LoVo (cell line): Measurements from ENCODE around the gene PPP2R5C.
A peak's percentile ranks its signal among the peaks of the same experiment; 100 is the strongest.

ENCODE experiments used
- DNase-seq: peaks from one replicate; pipeline ENCODE4 v3.0.0-alpha.2; 2016; ENCODE audit warnings: low spot score

The PPP2R5C gene

DNA sequence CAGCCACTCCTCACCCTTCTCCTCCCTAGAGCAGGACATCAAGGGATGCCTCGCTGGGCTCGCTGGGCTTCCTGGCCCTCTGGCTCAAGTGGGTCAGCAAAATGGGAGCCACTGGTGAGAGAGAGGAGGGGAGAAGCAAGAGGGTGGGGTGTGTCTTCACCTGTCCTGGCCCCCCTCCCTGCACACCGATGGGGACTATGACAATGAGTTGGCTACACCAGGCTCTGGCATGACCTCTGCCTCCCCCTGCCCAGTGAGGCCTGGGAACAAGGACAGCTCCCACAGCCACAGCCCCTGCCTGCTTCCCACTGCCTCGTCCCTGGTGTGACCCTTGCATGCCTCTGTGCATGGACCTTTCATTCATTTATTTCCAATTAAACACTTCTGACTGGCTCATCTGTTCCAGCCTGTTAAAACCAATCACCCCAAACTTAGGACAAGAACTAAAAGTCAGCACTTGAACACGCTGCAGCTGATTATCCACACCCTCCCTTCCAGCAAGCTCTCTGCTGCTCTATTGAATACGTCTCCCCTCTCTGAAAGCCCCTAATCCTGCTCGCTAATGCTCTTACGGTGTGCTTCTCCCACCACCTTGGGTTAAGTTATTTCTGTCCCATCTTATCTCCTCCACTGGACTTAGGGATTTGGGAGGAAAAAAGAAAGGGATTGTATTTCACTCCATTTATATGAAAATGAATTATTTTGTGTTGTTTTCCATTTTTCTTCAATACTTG is 5.8 kb upstream of the PPP2R5C start:
- no peak for DNase-seq

DNA sequence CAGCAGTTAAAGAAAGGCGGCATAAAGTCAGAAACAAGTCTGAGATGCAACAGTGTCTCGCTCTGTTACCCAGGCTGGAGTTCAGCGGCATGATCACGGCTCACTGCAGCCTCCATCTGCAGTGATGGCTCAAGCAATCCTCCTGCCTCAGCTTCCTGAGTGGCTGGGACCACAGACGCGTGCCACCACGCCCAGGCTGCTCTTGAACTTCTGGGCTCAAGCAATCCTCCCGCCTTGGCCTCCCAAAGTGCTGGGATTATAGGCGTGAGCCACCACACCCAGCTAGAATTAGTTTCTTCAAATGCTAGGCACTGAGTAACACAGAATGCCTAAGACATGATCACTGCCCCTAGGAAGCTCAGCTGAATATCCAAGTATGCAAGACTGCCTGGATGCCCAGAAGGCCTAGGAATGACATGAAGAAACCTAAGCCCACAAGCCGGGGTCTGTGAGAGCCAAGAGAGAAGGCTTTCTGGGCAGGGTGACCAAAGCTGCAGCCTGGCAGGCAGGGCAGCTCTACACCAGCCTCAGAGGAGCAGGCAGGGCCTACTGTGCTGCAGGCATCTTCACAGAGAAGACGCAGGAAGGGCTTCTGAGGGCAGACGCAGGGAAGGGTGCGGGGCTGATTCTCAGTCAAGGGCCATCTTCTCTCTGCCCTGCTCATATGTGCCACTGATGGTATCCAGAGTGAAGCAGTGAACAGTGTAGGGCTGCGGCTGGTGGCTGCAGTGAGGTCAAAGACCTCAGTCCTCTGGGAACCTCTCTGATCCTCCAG is 4.3 kb upstream of the PPP2R5C start:
- no peak for DNase-seq

DNA sequence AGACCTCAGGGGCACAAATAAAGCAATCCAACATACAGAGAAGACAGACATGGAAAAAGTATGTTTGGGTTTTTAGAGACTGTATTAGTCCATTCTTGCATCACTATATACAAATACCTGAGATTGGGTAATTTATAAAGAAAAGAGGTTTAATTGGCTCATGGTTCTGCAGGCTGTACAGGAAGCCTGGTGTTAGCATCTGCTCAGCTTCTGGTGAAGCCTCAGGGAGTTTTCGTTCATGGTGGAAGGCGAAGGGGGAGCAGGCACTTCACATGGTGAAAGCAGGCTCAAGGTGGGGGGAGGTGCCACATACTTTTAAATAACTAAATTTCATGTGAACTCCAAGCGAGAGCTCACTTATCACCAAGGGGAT is 3.7 kb upstream of the PPP2R5C start:
- no peak for DNase-seq

DNA sequence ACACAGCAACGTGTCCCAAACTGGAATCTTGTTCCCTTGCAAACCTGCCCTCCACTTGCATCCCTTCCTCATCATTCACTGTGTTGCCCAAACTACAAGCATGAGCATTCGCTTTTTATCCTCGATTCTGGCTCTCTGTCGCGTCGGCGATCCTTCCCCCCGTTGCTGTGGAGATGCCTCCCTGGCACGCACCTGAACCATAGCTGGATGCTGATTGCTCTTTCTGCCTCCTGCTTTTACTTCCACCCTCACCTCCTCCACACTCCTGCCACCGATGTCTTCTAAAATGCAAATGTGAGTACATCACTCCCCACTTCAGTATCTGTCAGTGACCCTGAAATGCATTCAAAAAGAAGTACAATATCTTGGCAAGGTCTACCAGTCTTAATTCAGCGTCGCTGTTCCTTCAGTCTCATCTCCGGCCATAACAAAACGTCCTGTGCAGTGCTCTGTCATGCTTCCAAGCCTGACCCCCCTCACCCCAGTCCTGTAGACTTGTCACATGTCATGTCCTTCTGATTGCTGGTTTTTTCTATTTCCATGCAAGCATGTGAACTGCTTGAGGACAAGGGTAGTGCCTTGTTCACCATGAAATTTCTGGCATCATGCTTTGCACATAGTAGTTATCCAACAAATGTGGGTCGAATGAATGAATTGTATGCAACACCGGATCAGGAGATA is 2.5 kb upstream of the PPP2R5C start:
- DNase-seq, result no peak

DNA sequence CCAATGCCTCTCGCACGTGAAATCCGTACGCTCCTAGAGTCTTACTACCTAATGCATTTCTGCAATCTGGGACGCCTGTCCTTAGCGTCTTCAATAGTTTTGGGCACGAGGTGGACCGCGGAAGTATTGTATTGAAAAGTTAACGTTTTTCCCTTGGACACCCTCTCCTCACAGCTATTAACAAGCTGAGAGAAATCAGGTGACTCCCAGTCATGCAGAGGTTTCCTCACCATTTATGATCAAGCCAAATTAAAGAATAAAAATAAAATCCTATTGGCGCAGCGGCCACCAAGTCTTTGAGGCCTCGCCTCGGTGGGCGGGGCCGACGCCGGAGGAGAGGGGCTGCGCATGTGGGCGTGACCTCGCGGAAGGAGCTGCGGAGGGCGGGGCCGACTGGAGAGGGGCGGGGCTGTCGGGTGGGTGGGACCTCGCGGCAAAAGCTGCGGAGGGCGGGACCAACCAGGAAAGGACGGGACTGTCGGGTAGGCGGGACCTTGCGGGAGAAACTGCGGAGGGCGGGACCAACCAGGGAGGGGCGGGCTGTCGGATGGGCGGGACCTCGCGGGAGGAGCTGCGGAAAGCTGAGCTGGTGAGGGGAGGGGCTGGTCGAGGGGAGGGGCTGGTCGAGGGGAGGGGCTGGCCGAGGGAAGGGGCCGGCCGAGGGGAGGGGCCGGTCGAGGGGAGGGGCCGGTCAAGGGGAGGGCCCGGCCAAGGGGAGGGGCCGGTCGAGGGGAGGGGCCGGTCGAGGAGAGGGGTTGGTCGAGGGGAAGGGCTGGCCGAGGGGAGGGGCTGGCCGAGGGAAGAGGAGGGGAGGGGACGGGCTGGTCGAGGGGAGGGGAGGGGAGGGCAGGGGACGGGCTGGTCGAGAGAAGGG is 1.1 kb upstream of the PPP2R5C start:
- DNase-seq, result peak; percentile 96

DNA sequence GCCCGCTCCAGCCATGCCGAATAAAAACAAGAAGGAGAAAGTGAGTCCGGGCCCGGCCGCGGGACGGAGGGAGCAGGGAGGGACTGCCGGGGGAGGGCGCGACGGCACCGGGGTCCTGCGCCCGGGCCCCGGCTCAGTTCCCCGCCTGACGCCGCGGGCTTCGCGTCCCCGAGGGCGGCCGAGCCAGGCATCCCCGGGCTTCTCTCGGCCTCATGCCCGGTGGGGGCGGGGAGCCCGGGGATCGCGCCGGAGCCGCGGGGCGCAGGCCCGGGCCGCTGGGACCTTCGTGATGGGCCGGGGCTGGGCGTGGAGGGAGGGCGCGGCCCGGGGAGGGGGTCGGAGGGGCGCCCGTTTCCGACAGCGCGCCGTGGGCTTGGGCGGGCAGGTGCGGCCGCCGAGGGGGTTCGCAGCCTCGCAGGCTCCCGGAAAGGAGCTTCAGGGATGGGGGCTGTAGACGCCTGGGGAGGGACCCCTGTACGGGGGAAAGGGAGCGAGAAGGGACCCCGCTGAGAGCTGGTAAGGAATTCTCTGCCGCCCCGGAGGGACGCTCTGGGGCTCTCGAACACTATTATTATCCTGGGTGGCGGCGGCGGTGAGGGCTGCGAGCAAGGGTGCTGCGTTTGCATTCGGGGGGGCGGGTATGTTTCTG is 496 bp downstream of the PPP2R5C start:
- peak; percentile 6 for DNase-seq

DNA sequence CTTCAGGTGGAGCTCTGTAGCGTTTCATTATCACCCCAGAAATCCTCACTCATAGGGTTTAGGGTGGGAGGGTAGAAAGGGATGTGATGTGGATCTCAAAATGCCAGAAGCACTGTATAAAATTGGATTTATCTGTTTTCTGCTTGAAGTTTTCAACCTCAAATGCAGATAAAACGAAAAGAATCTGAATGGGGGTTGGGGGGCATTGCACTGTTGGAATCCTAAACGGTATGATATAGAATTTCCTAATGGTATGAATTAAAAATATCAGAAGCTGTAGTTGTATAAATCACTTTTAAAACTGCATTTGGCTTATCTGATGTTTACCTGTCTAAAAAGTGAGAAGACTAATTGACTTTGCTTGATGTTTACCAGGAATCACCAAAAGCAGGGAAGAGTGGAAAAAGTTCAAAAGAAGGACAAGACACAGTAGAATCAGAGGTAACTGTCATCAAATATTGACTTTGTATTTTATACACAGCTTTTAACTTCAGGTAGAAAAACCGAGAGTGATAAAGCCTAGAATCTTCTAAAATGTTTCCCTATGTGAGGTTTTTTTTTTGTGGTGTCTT is 1.1 kb downstream of the PPP2R5C start:
- DNase-seq, result no peak

DNA sequence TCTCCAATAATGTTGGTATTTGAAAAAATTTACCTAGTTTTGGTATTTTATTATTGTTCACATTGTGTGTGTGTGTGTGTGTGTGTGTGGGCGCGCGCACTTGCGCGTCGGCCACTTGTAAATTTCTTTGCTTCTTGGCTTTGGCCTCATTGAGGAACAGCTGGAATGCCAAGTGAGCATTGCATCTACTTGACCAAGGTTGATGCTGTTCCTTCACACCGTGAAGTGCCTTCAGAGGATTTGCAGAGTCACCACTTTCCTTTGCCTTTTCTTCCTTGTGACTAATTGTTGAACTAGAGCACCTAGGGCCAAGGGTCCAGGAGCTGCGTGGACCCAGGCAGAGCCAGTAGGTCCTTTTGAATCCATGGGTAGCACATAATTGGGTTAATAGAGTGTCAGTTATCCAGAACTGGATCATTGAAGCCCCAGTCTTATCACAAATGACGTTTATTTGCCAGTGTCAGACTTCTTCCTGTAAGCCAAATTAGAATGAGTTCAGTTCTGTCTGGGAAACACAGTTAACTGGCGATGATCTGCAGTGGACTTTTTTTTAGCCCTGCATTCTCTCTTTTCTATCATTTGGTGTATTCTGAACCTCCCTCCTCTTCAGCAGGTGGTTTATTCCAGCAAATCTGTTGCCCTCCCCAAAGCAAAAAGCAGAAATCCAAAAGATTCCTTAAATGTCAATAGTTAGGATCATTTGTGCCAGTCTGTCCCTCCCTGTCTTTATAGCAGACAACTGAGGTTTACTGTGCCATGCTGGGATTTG is 2.6 kb downstream of the PPP2R5C start:
- DNase-seq, result no peak

DNA sequence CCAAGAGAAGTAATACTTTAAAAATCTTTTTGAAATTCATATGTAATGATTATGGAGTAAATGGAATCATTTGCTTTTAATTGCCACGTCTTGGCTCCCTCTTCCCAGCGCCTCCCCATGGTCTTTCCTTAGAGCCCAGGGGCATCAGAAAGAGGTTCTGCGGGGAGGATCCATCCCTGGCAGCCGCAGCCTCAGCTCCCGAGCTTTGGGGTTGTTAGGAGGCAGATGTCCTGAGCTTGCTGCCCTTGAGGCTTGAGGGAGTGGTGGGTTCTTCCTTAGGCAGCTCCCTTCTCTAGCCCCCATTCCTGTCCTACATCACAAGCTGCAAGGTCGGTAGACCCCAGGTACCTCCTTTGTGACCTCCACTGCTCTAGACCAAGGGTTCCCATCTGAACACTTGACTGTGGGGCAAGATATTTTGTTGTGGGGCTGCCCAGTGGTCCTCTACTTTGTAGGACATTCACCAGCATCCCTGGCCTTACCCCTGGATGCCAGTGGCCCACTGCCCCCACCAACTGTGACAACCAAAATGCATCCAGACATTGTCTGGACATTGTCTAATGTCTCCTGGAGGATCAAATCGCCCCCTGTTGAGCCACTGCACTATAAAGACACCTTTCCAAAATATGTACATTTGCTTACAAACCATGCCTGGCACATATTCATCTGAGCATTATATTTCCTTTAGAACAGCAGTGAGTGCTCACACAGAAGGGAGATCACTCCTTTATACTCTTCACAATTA is 6.3 kb downstream of the PPP2R5C start:
- no peak for DNase-seq

DNA sequence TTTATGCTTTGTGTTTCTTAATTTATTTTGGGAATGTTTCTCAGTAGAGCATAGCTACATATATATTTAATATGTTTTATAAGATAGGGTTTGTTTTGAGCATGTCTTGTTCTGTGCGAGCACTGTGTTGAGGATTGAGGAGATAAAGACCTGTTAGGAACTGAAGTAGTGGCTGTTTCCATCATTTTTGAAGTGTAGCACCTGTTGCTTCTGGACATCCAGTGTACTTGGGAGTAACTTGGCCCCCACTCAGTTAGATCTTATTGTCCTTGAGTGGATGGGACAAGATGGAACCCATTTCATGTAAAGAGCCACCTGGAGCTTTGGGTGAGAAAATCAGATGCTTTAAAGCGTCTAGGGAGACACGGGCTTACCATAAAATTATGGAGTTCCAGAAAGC is 8.7 kb downstream of the PPP2R5C start:
- DNase-seq, result no peak

DNA sequence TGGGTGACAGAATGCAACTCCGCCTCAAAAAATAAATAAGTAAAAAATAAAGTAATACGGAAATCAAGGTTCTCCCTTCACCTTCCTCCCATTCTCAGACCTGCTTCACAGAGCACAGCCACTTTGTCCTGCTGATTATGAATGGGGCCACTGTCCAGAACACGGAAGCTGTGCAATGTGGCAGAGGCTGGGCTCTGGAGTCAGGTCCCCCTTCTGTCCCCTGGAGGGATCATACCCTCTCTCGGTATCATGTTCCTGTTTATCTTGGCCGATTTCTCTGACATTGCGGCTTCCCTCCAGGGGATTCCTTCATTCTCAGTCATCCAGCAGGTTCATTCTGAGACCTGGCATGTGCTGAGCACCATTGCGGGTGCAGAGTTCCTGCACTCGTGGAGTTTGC is 11.3 kb downstream of the PPP2R5C start:
- DNase-seq, result no peak

DNA sequence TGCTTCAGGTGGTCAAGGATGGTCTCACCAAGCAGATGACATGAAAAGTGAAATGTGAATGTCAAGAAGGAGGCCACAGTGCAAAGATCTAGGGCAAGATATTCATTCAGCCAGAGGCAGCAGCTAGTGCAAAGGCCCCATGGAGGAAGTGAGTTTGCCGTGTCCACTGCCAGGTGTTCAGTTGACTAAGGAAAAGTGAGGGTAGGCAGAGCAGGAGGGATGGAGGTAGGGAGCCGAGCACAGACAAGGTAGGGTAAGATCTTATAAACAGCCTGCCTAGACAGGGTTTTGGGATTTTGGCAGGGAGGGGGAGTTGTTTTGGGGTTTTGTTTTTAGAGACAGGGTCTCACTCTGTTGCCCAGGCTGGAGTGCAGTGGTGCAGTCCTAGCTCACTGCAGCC is 11.9 kb downstream of the PPP2R5C start:
- DNase-seq, result no peak

DNA sequence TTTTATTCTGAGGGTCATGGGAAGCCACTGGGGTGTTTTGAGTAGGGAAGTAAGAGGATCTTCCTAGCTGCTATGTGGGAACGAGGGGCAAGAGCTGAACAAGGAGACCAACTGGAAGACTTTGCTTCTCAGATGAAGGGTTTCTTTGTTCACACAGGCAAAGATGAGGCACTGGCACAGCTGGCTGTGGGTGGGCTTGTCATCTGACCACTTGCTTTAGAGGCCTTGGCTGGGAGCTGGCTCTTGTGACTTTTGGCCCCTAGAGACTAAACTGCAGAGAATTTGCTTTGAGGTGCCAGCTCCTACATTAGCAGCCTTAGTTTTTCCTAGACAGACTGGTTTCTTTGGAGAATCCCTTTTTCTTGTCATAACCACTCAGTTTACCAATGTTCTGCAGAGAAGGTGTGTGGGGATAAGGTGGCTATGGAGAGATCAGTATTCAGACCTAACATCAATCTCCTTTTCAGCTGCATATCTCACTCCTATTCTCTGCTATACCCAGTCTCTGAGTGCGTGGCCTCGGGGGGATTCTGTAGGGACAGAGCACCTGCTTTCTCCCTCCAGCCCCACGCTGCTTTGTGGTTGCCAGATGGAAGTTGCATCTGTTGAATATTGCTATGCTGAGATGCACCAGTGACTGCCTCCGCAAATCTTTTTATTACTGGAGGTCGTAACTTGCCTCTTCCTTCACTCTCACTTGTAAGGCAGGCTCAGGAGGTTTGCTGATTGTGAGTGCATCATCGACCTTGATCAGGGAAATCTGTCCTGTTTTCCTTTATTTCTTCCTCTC is 12.7 kb downstream of the PPP2R5C start:
- DNase-seq, result no peak

DNA sequence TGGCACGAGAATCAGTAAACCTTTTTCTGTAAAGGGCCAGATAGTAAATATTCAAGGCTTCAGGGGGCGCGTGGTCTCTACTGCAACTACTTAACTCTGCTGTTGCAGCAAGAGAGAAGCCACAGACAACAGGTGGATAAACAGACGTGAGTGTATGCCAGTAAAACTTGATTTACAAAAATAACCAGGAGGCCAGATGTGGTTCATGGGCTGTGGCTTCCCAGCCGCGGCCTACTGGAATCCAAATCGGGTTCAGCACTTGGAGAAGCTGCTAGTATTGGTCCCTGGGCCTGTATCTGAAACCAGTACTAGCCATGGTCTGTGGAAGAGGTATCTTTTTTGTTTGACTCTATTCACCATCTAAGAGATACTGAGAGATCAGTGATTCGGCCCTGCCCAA is 13.3 kb downstream of the PPP2R5C start:
- DNase-seq, result no peak

DNA sequence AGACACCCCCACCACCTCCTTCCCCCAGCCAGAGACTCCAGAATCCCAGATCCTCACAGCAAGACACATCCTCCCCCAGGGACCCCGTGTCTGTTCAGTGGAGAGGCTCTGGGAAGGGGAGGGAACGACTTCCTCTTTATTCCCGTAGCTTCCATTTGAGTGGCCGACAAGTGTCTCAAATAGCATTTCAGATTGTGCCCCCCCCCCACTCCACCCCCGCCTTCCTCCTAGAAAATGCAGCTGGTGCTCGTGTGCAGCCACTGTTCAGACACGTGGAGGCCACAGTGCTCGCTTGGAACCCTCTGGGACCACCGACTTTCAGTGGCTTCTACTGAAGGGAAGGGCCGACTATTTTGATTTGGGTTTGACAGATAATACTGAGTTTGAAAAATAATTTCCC is 14.3 kb downstream of the PPP2R5C start:
- DNase-seq, result no peak

DNA sequence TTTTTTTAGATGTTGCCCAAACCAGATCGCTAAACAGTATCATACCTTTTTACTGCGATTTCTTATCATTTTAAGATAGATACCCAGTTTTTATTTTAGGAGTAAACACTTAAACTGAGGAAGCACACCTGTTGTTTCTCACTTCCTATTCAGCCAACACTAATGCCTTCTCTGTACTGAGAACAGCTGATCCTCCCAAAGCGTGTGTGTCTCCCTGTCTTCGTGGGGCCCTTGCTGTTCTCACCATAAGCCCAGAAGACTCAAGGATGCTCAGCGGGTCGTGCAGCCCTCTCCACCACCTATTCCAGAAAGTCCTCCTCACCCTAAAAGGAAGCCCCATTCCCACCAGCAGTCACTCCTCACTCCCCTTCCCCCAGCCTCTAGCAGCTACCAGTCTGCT is 14.8 kb downstream of the PPP2R5C start:
- DNase-seq, result no peak

DNA sequence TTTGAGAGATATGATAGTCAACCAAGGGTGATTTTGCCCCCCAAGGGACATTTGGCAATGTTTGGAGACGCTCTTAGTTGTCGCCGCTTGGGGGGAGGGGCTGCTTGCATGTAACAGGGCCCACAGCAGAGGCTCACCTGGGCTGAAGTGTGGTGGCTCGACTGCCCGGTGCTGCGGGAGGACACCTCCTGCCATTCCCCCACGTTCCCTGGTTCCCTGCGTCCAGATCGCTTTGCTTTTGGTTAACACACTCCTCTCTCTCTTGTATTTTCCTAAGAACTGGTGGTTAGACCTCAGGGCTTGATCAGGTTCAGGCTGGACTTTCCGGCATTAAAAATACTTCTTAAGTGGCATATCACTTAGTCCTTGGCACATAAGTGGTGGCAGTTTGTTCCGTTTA is 18.9 kb downstream of the PPP2R5C start:
- no peak for DNase-seq

DNA sequence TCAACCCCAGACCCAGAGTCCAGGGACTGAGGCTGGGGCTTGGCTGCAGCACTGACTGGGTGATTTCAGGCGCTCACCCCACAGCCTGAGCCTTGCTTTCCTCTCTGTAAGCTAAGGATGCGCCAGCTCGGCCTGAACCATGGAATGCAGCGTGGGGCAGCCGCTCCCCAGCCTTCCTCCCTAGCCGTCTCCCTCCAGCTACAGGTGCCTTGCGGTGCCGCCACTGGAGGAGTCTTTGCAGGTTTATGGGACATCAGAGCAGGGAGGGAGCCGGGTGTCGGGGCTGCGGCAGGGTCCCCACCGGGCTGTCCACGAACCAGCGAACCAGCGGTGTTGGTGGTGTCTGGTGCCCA is 19.4 kb downstream of the PPP2R5C start:
- no peak for DNase-seq
